Subcutaneous abdominal adipose tissue (tissue), 5 donors: Measurements from ENCODE around the gene NCKAP5.

Experiments
- H3K27ac ChIP-seq: one replicate; pipeline ENCODE4 v1.7.0; 2013; ENCODE audit warnings: low read depth, mild to moderate bottlenecking, inconsistent platforms, low read length, moderate library complexity
- H3K27me3 ChIP-seq, 5 donors: one replicate each; pipeline ENCODE4 v1.7.0; 2013; ENCODE audit warnings: low read length in 5 of 5, inconsistent platforms in 1 of 5; ENCODE audit not compliant: control insufficient read depth in 5 of 5, insufficient read depth in 4 of 5
- H3K36me3 ChIP-seq, 5 donors: one replicate each; pipeline ENCODE4 v1.7.0; 2013; ENCODE audit warnings: low read length in 5 of 5; ENCODE audit not compliant: control insufficient read depth in 5 of 5, insufficient read depth in 5 of 5
- H3K4me1 ChIP-seq, 5 donors: one replicate each; pipeline ENCODE4 v1.7.0; 2013; ENCODE audit warnings: low read length in 5 of 5, mild to moderate bottlenecking in 3 of 5, moderate library complexity in 1 of 5; ENCODE audit not compliant: control insufficient read depth in 5 of 5, insufficient read depth in 5 of 5
- H3K4me3 ChIP-seq, 5 donors: one replicate each; pipeline ENCODE4 v1.7.0; 2013; ENCODE audit warnings: low read length in 5 of 5, low read depth in 1 of 5
- H3K9ac ChIP-seq, 5 donors: one replicate each; pipeline ENCODE4 v1.7.0; 2013; ENCODE audit warnings: low read length in 5 of 5, mild to moderate bottlenecking in 4 of 5, moderate library complexity in 3 of 5
- H3K9me3 ChIP-seq, 5 donors: one replicate each; pipeline ENCODE4 v1.7.0; 2013; ENCODE audit warnings: low read length in 5 of 5; ENCODE audit not compliant: control insufficient read depth in 5 of 5
- donor health status: healthy.
- donor health status: healthy.
- donor health status: healthy.
- donor health status: healthy.
- donor health status: healthy.

NCKAP5 gene

GRCh38 chr2:132923787-132924186, 644.5 kb downstream of the NCKAP5 start:
- H3K27ac ChIP-seq = no peak overlapping the region
- no peaks in the 10 kb centered on the region for H3K9me3 ChIP-seq
- no peak overlapping the region for H3K4me3 ChIP-seq
- H3K36me3 ChIP-seq = no peaks in the 10 kb centered on the region
- H3K27me3 ChIP-seq = no peaks in the 10 kb centered on the region
- no peak overlapping the region for H3K9ac ChIP-seq
- H3K4me1 ChIP-seq = no peaks in the 10 kb centered on the region

- Histone ChIP-seq H3K4me1 (peaks cover 5 to 26% (median 18%) of the 10 kb centered on the region in 5 donors), H3K36me3 (no peaks in the 10 kb centered on the region), H3K27ac (peak overlapping the region; percentile 63), H3K9ac (no peak overlapping the region), H3K27me3 (no peaks in the 10 kb centered on the region), H3K9me3 (no peaks in the 10 kb centered on the region), H3K4me3 (no peak overlapping the region)
These were observed 652.3 kb downstream of the NCKAP5 start for GRCh38 chr2:132915812-132916549.

DNA sequence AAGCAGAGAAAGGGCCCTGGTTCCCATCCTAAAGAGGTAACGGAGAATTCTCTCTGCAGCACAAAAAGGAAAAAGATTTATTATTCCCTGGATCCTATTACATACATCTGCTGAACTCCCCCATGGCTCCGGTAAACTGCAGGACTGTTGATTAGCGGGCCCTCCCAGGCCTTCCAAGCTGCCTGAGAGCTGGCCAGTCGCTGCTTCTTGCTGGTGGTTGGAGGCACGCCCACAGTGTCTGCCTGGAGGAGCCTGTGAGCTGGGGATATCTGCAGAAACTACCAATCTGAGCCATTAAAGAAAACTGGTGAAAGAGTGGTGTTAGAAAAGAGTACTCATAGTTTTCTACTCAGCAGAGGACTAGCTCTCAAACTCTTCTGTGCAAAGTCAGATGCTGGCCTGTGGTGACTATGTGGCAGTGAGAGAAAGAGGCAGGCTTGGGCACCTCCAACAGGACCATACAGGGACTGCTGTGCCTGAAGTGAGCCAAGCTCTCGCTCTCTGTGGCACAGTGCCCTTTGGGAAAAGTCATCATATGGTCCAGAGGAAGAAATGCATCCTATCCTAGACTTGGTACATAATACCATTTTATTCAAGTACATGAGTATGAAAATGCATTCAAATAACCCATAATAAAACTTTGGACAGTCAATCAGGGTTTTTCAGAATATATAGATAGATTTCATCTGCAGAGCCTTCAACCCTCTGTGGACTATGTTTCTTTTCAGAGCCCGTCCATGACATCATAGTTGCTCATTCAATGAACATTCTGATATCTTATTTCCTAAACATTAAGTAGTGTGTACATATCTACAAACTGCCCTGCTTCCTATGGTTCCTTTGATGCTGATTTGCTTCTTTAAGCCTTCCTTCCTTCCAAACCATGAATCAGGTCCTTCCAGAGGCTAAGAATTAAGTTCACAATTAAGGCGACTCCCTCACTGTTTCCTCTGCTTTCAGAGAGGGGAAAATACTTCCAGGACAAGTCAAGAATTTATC, 656.2 kb downstream of the NCKAP5 start:
- Histone ChIP-seq H3K4me1 (peaks cover 5 to 26% (median 19%) of the 10 kb centered on the region in 5 donors), H3K4me3 (no peak overlapping the region), H3K9me3 (peaks cover 0 to 3% (median 0%) of the 10 kb centered on the region in 5 donors), H3K27me3 (no peaks in the 10 kb centered on the region), H3K27ac (no peak overlapping the region), H3K9ac (peak overlapping the region in 1 of 5 donors; percentile 26), H3K36me3 (no peaks in the 10 kb centered on the region)

- H3K4me3 ChIP-seq = no peak overlapping the region
- H3K9ac ChIP-seq = no peak overlapping the region
These were observed 657.8 kb downstream of the NCKAP5 start for GRCh38 chr2:132910432-132910831.

GRCh38 chr2:132909427-132909826, 658.8 kb downstream of the NCKAP5 start:
- Histone ChIP-seq H3K27ac (no peak overlapping the region), H3K4me3 (no peak overlapping the region), H3K9me3 (peaks cover 0 to 3% (median 0%) of the 10 kb centered on the region in 5 donors), H3K4me1 (peaks cover 0 to 8% (median 7%) of the 10 kb centered on the region in 5 donors), H3K36me3 (no peaks in the 10 kb centered on the region), H3K27me3 (no peaks in the 10 kb centered on the region), H3K9ac (no peak overlapping the region)

More at GRCh38 chr2:132910432-132910831, 657.8 kb downstream of the NCKAP5 start:
- Histone ChIP-seq H3K27ac (no peak overlapping the region), H3K9me3 (peaks cover 0 to 3% (median 0%) of the 10 kb centered on the region in 5 donors), H3K36me3 (no peaks in the 10 kb centered on the region), H3K4me1 (peaks cover 2 to 16% (median 12%) of the 10 kb centered on the region in 5 donors), H3K27me3 (no peaks in the 10 kb centered on the region)

GRCh38 chr2:132904142-132904842, 664.0 kb downstream of the NCKAP5 start:
- Histone ChIP-seq H3K27ac (no peak overlapping the region), H3K4me1 (peaks cover 0 to 3% (median 0%) of the 10 kb centered on the region in 5 donors), H3K4me3 (no peak overlapping the region), H3K36me3 (no peaks in the 10 kb centered on the region), H3K27me3 (no peaks in the 10 kb centered on the region), H3K9ac (no peak overlapping the region), H3K9me3 (no peaks in the 10 kb centered on the region)

DNA sequence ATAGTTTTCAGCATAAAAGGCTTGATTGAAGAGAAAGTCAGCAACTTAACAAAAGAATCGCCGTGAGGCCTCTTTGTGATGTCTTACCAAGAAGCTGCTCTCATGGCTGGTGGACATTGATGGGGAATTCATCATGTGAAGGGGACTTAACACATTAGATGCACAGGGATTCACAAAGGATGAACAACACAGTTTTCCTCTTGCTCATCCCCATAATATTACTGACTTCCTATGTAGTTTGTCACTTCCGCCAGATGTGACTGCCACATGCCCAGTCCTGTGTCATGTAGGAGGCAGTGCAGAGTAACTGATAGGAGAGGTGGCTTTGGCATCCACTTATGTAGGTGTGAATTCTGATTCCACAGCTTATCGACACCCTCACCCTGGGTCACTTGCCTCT, 665.6 kb downstream of the NCKAP5 start:
- Histone ChIP-seq H3K4me1 (no peaks in the 10 kb centered on the region), H3K27me3 (no peaks in the 10 kb centered on the region)

DNA sequence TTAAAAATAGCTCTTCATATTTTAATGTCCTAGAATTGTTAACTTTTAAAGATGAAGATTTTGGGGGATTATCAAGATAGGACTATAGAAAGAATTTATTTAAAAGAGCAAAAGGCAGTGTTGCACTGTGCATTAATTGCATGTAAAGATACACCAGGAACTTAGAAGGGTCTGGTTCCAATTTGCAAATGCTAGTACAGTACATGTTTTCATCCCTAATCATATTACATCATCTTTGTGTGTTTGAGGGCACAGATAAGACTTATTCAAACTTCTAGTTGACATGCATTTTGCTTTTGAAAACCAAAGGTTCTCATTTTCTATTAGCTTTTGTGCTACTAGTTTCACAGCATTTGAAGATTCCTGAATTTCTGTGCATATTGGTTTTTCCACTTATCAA, 666.6 kb downstream of the NCKAP5 start:
- Histone ChIP-seq H3K4me1 (no peaks in the 10 kb centered on the region), H3K27ac (no peak overlapping the region), H3K9me3 (peaks cover 0 to 5% (median 0%) of the 10 kb centered on the region in 5 donors), H3K36me3 (no peaks in the 10 kb centered on the region), H3K9ac (no peak overlapping the region), H3K4me3 (no peak overlapping the region), H3K27me3 (no peaks in the 10 kb centered on the region)

More for the DNA sequence above, 665.6 kb downstream of the NCKAP5 start:
- no peak overlapping the region for H3K9ac ChIP-seq
- peaks cover 0 to 5% (median 0%) of the 10 kb centered on the region in 5 donors for H3K9me3 ChIP-seq
- H3K36me3 ChIP-seq = no peaks in the 10 kb centered on the region
- no peak overlapping the region for H3K4me3 ChIP-seq
- no peak overlapping the region for H3K27ac ChIP-seq

DNA sequence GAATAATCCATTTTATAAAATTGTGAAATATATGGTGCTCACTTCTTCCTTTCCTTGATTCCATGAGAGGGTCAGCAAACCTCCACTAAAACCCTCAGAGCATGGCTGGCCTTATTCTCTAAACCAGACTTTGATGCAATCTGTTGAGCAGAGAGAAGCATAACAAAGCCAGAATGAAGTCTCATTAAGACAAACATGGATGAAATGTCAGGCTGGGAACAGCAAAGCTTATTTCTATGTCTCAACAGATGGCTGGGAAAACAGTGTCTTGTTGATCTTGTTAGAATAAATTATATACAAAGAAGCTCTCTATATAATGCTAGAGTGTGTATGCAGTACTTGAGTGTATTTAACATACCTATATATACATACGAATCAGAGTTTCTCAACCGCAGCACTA, 671.2 kb downstream of the NCKAP5 start:
- Histone ChIP-seq H3K9ac (no peak overlapping the region), H3K27ac (no peak overlapping the region), H3K4me1 (no peaks in the 10 kb centered on the region), H3K4me3 (no peak overlapping the region), H3K9me3 (peaks cover 0 to 5% (median 0%) of the 10 kb centered on the region in 5 donors), H3K27me3 (no peaks in the 10 kb centered on the region), H3K36me3 (no peaks in the 10 kb centered on the region)
